Daoy (cell line): ENCODE measurements around the gene TGIF2. TPM values are rescaled to one million over a fixed set of nuclear protein-coding genes. Genes with fewer than 3 reads are reported as not detected.
"Not testable (repeated sequence)": the region's sequence is repeated elsewhere in the genome, so short reads cannot be mapped to it uniquely, and the experiment has no call there.

ENCODE experiments used
- DNase-seq: peaks from one replicate; pipeline ENCODE4 v3.0.0-alpha.2; 2015; ENCODE audit warnings: low read depth
- total RNA-seq: library from RNA; depleted of rRNA; stranded (reverse); fragments of >200 nt; shearing (Covaris generic); gene quantifications from 2 replicates; pipeline ENCODE4 v1.2.3, GENCODE V29; 2014

The TGIF2 gene
- total RNA-seq, 1 experiment from 2014 or later = 27.7 TPM

DNA sequence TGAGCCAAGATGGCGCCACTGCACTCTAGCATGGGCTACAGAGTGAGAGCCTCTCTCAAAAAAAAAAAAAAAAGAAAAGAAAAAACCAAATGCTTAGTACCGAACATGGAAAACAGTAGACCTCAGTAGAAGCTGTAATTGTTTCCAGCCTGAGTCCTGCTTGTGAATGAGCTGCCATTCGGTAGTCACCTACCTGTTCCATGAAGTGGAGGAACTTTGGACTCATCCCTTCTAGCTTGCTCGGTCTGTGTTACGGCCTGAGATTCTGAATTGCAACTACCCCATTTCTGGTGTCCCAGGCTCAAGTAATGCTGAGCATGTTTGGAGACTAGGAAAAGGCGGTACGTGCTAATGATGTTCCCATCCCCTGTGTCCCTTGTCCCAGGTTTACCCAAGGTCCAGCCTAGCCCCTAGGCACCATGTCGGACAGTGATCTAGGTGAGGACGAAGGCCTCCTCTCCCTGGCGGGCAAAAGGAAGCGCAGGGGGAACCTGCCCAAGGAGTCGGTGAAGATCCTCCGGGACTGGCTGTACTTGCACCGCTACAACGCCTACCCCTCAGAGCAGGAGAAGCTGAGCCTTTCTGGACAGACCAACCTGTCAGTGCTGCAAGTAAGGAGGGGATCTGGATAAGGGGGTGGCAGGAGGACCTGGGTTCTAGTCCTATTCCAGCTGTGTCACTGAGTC lies 5.1 kb downstream of the TGIF2 start:
- no peak for DNase-seq

DNA sequence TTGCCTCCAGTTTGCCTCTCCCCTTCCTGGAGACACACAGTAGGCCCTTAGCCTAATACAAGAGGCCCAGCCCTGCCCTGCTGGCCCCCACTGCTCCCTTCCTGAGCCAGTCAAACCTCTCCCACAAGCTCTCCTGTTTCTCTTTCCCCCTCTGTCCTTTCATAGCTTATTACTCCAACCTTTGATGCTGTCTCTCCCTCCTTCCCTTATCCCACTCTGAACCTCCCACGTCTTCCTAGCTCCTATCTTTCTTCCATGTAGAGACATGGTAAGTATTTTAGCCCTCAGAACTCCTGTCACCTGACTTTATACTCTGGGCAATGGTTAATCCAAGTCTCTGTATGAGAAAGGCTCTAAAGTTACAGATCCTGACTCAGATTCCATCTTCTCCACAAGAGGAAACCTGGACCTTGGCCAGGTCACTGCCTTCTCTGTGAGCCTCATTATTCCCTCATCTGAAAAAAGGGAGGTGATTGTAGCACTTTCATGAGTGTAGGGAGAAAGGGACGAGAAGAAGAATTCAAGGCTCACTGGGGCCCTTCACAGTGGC lies 6.7 kb downstream of the TGIF2 start:
- DNase-seq = no peak

DNA sequence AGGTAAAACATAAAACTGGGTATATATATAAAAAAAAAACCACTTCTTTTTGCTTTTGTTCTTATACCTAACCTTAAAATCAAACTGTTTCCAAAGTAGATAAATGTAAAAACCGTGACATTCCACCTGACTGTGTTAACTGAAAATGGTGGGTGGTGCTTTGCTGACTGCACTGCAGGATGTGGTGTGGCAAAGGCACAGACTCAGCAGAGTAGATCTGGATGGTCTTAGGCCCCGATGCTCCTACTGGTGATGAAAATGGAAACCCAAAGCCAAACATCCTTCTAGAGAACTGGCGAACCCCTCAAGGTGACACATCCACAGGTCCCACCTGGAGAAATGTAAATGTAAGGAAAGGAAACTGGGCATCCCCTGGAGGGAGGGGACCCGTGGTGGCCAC lies 8.9 kb downstream of the TGIF2 start:
- DNase-seq = no peak

DNA sequence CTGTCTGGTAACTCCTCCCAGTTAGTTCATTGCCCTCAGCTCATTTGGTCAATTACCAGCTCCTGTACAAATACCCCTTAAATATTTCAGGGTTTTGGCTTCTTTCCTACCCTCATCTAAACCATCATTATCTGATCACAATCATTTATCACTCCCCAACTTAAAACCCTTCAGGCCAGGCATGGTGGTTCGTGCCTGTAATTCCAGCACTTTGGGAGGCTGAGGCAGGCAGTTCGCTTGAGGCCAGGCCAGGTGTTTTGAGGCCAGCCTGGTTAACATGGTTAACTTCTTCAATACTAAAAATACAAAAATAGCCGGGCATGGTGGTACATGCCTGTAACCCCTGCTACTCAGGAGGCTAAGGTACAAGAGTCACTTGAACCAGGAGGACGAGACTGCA lies 9.4 kb downstream of the TGIF2 start:
- DNase-seq = no peak

DNA sequence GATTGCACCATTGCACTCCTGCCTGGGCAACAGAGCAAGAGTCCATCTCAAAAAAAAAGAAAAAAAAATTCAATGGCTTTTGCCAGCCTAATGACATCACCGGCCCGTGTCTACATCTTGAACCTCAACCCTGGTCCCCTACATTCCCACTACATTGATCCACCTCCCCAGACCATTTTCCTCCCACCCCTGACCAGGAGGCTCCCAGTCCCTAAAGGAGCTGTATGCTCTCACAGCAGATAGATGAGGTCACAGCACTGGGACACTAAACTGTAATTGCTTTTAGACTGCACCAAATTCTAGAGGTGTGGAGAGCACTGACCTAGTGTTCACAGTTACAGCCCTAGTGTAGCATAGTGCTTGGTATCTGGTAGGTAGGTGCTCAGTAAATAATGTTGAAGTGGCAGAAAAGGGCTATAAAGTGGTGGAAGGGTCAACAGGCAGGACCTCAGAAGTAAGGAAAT lies 10.7 kb downstream of the TGIF2 start:
- no peak for DNase-seq

DNA sequence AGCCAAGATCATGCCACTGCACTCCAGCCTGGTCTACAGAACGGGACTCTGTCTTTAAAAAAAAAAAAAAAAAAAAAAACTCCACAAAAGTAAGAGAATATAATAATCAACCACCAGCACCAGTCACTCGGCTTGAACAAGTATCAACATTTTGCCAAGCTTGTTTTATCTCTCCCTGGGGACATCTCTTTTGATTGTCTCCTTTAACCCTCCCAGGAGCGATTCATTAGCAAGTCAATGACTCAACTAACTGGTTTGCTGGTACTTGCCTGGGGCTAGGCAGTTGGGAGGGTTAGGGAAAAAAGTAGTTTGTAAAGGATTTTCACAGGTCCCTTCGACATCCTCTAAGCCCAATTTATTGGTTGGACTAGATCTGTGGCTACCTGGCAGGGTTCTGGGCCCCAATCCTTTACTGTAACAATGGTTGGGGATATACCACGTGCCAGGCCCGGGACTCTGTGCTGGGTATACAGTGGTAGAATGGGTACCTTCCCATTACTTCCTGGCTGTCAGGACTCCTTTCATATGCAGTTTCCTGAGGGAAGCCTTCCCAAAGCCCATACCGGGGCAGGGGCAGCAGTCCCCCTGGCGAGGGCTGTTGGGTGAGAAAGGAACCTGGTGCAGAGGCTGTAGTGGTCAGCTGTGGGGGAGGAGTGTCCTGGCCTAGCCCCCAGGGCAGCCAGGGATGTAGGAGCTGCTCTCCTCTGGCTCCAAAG lies 12.2 kb downstream of the TGIF2 start:
- peak; percentile 73 for DNase-seq

DNA sequence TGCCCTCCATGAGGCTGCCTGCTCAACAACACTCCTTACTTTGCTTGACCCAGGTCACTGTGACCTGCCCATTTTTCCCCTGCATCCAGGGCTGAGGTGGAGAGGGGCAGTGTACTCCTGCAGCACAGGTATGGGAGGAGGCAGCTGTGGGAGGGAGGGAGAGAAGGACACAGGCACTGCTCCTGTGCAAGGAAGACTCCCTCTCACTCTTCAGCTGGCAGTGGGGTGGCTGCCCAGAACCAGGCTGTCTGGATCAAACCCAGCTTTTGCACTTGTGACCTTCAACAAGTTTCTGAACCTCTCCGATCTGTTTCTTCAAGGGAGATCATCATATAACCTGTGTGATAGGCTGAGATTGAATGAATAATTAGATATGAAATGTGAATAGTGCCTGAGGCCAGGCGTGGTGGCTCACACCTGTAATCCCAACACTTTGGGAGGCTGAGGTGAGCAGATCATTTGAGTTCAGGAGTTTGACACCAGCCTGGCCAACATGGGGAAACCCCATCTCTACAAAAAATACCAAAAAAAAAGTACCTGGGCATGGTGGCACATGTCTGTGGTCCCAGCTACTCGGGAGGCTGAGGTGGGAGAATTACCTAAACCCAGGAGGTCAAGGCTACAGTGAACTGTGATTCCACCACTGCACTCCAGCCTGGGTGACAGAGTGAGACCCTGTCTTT lies 14.1 kb downstream of the TGIF2 start:
- DNase-seq = no peak

DNA sequence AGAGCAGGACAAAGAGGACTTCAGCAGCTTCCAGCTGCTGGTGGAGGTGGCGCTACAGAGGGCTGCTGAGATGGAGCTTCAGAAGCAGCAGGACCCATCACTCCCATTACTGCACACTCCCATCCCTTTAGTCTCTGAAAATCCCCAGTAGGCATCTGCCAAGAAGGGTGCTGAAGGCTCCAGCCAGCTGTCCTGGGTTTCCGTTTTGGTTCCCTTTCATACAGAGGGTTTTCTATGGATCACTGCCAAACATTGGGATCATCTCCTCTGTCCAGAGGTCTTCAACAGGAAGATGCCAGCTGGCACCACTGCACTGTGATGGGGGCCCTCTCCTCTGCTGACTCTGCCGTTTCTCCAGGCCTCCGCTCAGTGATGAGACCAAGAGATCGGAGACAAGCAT lies 17.9 kb downstream of the TGIF2 start:
- no peak for DNase-seq

DNA sequence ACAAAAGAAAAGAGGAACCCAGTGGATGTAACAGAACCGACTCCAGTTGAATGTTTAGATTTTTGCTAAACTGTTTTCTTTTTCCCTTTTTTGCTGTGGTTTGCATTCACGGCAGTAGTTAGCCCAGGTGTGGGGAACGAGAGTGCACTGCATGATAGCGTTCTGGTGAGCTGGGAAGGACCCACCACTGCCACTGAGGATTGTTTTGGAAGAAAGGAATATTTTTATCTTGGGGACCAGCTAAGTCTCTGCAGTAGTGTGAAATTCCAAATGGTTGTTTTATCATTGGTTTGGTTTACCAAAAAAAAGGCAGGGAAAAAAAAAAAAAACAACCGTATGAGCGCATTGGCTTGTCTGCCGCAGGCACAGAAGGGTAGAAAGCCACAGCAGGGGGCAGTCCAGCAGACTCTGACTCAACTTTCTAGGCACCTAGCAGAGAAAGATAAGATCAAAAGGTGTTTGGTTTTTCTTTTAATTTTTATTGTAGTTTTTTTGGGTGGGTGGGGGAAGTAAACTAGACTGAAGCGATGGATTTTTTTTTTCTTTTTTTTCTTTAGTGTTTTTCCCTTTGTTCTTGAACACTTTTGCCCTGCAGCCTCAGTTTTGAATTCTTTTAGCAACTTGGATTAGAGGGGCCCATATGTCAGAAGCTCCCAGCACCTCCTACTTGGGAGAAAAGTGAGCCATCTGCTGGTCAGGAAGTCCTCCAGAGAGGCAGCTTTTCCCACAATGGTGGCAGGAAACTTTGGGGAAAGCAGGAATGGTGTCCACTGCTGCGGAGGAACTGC lies 18.7 kb downstream of the TGIF2 start:
- peak; percentile 70 for DNase-seq

DNA sequence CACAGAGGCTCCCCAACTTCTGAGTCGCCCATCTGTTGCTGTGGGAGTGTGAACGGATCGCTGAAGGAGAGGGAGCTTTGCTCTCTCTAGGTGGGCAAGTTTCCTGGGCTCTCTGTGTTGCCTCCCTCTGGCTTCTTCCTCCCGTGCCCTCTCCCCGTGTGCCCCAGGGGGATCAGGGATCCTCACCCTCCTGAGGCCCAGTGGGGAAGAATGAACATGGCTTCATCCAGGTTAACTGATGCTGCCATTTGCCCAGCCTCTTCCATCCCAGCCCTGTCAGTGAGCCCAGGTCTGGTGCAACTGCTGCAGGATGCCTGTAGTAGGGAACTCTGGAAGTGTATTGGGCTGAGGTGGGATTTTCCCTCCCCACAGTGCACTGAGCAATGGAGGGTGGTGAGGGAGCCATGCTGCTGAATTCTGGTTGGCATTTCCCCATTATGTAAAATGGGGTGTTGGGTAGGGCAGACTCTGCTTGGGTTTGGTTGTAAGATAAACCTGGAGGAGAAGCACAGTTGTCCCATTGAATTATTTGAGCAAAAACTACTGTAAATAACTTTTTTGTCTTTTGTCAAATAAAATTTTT lies 20.0 kb downstream of the TGIF2 start:
- DNase-seq = no peak

DNA sequence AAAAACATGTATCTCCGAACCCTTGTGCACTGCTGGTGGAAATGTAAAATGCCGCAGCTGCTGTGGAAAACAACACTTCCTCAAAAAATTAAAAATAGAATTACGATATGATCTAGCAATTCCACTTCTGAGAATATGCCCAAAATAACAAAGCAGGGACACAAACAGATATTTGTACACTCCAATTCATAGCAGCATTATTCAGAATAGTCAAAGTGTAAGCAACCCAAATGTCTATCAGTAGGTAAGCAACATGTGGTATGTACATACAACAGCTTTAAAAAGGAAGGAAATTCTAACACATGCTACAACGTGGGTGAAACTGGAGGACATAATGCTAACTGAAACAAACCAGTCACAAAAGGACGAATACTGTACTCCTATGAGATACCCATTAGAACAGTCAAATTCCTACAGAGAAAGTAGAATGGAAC lies 26.5 kb downstream of the TGIF2 start:
- DNase-seq = no peak

DNA sequence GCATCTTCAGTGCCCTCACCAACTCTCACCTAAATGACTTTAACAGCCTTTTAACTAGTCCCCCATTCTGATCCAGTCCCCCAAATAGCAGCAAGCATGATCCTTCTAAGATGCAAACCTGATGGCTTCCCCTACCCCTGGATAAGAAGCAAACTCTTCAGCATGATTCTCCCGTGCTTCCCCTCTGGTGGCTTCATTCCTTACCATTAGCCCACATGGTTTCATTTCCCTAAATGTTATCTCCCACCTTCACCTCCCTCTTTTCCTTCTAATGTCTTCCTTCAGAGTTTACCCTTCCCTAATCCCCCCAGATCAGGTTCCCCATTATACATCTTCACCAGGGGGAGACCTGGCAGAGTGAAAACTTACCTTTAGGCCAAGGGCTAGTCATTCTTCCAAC lies 28.1 kb downstream of the TGIF2 start:
- no peak for DNase-seq

DNA sequence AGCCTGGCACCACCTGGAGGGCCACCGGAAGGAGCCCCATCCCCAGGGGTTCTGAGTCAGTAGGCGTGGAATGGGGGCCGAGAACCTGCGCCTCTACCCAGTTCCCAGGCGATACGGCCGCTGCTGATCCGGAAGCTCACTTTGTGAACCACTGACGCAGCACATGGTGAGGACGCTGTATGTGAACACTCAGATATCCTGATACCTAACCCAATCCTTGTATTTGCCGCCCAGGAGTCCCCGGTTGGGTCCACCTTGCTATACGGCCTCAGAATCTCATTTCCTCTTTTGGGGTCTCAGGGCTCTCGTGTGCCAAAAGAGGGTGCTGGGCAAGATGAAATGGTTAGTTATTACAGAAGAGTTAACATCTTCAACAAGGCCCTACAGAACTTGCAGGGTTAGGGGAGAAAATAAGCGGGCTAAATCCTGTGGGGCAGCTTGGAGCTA lies 31.6 kb downstream of the TGIF2 start:
- DNase-seq = peak; percentile 36

DNA sequence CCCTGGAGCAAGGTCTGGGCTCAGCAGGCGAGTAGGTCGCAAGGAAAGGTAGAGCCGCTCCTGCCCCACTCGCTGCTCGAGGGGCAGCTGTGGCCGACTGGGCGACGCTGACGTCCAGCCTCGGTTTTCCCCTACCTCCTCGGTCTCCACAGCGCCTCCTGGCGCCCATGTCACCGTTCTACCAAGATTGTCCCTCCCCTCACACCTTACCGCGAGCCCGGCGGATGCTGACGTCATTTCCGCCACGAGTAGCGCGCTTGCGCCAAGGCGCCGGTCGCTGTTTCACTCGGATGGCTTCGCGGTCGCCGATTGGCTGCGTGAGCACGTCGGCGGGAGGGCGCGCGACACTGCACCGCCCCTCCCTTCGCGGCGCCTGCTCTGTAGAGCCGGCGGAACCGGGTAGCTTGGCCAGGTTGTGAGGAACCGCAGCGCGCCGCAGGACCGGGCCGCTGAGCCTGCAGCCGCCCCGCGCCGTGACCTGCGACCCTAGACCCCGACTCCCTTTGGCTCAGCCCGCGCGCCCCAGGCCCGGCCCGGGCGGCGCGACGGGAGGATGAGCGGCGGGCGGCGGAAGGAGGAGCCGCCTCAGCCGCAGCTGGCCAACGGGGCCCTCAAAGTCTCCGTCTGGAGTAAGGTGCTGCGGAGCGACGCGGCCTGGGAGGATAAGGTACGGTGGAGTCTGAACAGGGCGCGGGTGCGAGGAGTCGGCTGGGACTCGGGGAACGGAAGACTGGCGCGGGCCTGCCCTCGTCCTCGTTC lies 32.2 kb downstream of the TGIF2 start, which contains the start of gene RAB5IF:
TSS of gene RAB5IF (plus strand) at position 381 of the 759 bp plus-strand sequence. CDS start at position 554, 173 bp downstream.
- peak; percentile 99 for DNase-seq

DNA sequence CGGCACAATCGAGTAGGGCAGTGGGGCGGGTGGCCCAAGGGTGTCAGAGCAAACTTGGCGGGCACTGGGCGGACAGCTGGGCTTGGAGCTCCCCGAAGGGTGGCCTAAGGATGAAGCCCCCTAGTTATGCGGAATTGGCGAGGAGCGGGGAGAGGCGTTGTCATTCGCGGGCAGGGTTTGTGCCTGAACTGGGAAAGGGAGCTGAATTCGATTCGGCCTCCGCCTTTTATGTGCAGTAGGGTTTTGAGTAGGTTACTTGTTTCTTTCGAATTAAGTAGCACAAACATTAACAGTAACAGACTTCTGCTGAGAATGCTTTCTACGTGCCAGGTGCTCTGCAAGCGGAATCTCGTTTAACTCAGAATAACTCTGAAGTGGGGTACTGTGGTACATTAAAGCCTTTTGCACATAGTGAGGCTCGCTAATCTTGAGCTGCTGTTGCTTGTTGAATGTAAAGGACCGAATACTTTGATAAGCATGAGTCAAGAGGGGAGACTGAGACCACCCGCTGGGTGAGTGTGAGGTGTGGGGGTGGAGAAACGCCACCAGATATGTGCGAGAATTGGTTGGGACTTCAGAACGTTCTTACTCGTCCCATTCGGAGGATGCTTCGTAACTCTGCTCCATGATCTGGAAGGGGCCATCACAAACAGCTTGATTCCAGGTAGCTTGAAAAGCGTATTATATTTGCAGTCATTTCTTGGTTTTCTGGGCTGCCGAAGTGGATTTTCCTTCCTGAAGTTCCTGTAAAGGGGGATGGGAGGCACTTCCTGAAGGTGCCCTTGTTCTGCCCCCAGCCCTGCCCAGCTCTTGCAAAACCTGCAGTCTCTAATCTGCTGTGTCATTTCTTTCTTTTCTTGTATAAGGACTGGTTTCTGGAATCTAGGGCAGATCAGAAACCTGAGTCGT lies 33.0 kb downstream of the TGIF2 start:
- peak; percentile 32 for DNase-seq

DNA sequence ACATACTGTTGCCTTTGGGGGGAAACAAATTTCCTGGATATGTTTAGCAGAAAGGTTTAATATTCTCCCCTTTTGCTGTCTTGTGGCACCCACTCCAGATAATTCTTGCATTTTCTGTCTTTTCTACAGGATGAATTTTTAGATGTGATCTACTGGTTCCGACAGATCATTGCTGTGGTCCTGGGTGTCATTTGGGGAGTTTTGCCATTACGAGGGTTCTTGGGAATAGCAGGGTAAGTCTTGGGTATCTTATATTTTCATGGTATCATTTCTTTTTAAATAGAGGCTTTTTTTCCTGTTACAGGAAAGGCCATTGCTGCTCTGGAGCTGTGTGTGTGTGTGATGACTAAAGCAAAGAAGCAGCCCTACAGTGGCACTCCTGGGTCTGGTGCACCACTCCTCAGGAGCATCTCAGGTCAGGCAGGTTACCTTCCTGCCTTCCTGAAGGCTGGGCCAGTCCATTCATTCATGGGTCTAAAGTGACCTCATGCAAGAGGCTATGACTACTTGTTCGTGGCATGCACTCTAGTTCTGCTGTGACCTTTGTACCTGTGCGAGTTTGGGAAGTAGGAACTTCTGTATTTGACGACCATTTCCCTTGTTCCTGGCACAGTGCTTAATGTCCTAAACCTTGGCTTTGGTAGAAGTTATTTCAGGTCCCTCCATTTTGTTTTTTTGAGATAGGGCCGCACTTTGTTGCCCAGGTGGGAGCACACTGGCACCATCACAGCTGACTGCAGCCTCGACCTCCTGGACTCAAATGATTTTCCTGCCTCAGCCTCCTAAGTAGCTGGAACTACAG lies 34.4 kb downstream of the TGIF2 start:
- DNase-seq = no peak

DNA sequence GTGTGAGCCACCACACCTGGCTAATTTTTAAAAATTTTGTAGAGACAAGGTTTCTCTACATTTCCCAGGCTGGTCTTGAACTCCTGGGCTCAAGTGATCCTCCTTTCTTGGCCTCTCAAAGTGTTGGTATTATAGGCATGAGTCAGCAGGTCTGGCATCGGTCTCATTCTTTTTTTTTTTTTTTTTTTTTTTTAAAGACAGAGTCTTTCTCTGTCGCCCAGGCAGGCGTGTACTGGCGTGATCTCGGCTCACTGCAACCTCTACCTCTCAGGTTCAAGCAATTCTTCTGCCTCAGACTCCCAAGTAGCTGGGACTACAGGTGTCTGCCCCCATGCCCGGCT lies 35.0 kb downstream of the TGIF2 start:
- DNase-seq = not testable (repeated sequence)

DNA sequence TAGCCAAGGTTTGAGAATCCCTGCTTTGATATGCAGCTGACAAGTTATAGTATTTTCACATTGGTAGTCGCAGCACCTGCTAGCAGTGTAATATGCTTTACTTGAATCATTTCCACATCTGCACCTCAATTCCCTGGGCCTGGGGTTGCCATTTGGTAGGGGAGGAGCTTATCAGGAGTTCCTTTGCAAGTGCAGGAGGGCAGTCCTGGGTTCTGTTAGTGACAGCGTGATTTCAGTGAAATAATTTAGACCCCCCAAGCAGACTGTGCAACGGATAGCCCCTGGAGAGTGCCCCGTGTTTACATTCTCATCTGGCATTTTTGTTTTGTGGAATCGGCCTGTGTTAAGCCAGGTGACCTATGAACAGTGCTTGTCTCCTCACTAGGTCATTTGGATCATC lies 38.2 kb downstream of the TGIF2 start:
- DNase-seq = no peak

DNA sequence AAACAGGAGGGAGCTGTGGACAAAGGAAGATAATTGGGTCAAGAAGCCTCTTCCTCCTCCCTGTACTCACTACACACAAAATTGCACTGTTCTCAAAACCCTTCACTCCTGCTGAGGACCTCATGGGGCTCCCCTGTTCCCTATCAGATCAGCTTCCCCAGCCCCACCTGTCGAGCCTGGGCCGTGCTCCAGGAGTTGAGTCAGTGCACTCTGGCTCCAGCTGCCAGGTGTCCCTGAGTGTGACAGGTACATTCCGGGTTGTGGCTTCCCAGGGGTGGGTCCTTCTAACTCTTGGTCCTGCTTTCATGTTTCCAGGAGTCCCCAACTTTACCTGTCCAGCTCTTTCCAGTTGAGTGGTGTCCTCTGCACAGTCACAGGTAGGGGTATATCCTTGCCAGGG lies 40.6 kb downstream of the TGIF2 start:
- DNase-seq = no peak
